ENCODE results near the gene KLF17.

KLF17 gene

GRCh38 chr1:44072204-44072603, 46.4 kb upstream of the KLF17 start (continued):
- TF ChIP-seq ZNF692 (tag by site-specific recombination; IDR thresholded peaks at IDR 0.05) (0 out of 2 replicates have a peak, but pooled peaks have one; percentile 29), KLF17 (tag by site-specific recombination; IDR thresholded peaks at IDR 0.05) (peak; percentile 55; the same call in 1 of the 2 replicates), ZNF600 (tag by site-specific recombination; IDR thresholded peaks at IDR 0.05) (0 out of 2 replicates have a peak, but pooled peaks have one; percentile 38), ZNF140 (tag by site-specific recombination; IDR thresholded peaks at IDR 0.05) (no peak), ZNF629 (tag by site-specific recombination; IDR thresholded peaks at IDR 0.05) (peak; percentile 40), SCRT1 (tag by site-specific recombination; IDR thresholded peaks at IDR 0.05; ENCODE audit: borderline replicate concordance) (no peak), ZNF398 (tag by site-specific recombination; IDR thresholded peaks at IDR 0.05) (no peak), ZNF223 (tag by site-specific recombination; IDR thresholded peaks at IDR 0.05) (no peak)

- ChIA-PET POLR2A (interaction anchor here (0.7 kb wide), 2 partner anchors 63 to 1320 kb away, joined by 3 to 4 read pairs; no protein-coding TSS in a partner anchor), CTCF (interaction anchor here (0.7 kb wide), 2 partner anchors 45 to 1261 kb away, joined by 3 to 4 read pairs; no protein-coding TSS in a partner anchor)
- Histone ChIP-seq H3K9me3 (ENCODE audit: control insufficient read depth, insufficient read depth, low read depth, low read length) (no peaks in the 10 kb centered on the region), H3K4me1 (ENCODE audit: control insufficient read depth, insufficient read depth, low read length) (no peaks in the 10 kb centered on the region), H3K4me3 (ENCODE audit: low read depth, low read length) (no peak overlapping the region), H3K36me3 (ENCODE audit: control insufficient read depth in 2 of 2, insufficient read depth in 1 of 2, low read length in 2 of 2) (no peaks in the 10 kb centered on the region), H3K27ac (ENCODE audit: extremely low read depth, low read depth, low read length) (no peak overlapping the region)
- TF ChIP-seq ZNF148 (tag by site-specific recombination; IDR thresholded peaks at IDR 0.05; ENCODE audit: borderline replicate concordance), result no peak
- TF ChIP-seq AEBP2 (tag by site-specific recombination; IDR thresholded peaks at IDR 0.05; ENCODE audit: borderline replicate concordance), result no peak
- no peak for TF ChIP-seq ZNF629 (tag by site-specific recombination; IDR thresholded peaks at IDR 0.05)
- TF ChIP-seq ZFP37 (tag by site-specific recombination; IDR thresholded peaks at IDR 0.05), result no peak
- TF ChIP-seq ELK4 (IDR thresholded peaks at IDR 0.05; ENCODE audit: borderline replicate concordance, low read depth, low read length), result no peak
- no peak for TF ChIP-seq ZNF785 (tag by site-specific recombination; IDR thresholded peaks at IDR 0.05)
- TF ChIP-seq KLF10 (tag by site-specific recombination; IDR thresholded peaks at IDR 0.05), result no peak
- no peak for TF ChIP-seq ZNF23 (tag by site-specific recombination; IDR thresholded peaks at IDR 0.05; ENCODE audit: borderline replicate concordance)
- TF ChIP-seq ZNF354C (tag by site-specific recombination; IDR thresholded peaks at IDR 0.05; ENCODE audit: borderline replicate concordance, low read depth), result no peak
- no peak for TF ChIP-seq BCL6B (tag by site-specific recombination; IDR thresholded peaks at IDR 0.05)
- TF ChIP-seq MYNN (tag by site-specific recombination; IDR thresholded peaks at IDR 0.05; ENCODE audit: borderline replicate concordance), result no peak
- TF ChIP-seq ZNF274 (IDR thresholded peaks at IDR 0.05; ENCODE audit: low read length), result no peak
- TF ChIP-seq ZNF274 (tag by site-specific recombination; IDR thresholded peaks at IDR 0.05; ENCODE audit: borderline replicate concordance), result no peak
- TF ChIP-seq ZBTB26 (tag by site-specific recombination; optimal IDR thresholded peaks at IDR 0.05), result no peak
- TF ChIP-seq BCL11B (tag by site-specific recombination; IDR thresholded peaks at IDR 0.05; ENCODE audit: low read depth), result no peak
Observed at GRCh38 chr1:44072821-44073220, 45.8 kb upstream of the KLF17 start.
